Measurements from ENCODE around the gene BMP5.

- TF ChIP-seq POLR2AphosphoS5 (IDR thresholded peaks at IDR 0.05) (no peak), CTCF (IDR thresholded peaks at IDR 0.05) (no peak), POLR2A (IDR thresholded peaks at IDR 0.05) (no peak), EP300 (IDR thresholded peaks at IDR 0.05) (no peak)
Observed at GRCh38 chr6:55836945-55837344, 38.4 kb downstream of the BMP5 start.

Data from suprapubic skin (tissue), 4 donors.